Muscle layer of colon (tissue), 2 donors: ENCODE measurements around the gene GLIS1.

Experiments
- H3K27ac ChIP-seq: one replicate; pipeline ENCODE4 v1.7.0; 2013; ENCODE audit warnings: low read depth, mild to moderate bottlenecking, low read length, moderate library complexity
- H3K27me3 ChIP-seq, 2 donors: one replicate each; pipeline ENCODE4 v1.7.0; 2013; ENCODE audit warnings: low read length in 2 of 2, mild to moderate bottlenecking in 2 of 2; ENCODE audit not compliant: insufficient read depth in 2 of 2, control insufficient read depth in 1 of 2
- H3K36me3 ChIP-seq: one replicate; pipeline ENCODE4 v1.7.0; 2013; ENCODE audit warnings: mild to moderate bottlenecking, low read length; ENCODE audit not compliant: insufficient read depth
- H3K4me1 ChIP-seq: one replicate; pipeline ENCODE4 v1.7.0; 2013; ENCODE audit warnings: mild to moderate bottlenecking, low read length; ENCODE audit not compliant: insufficient read depth
- H3K4me3 ChIP-seq, 2 donors: one replicate each; pipeline ENCODE4 v1.7.0; 2013; ENCODE audit warnings: low read length in 2 of 2, low read depth in 1 of 2, mild to moderate bottlenecking in 1 of 2, moderate library complexity in 1 of 2
- H3K9ac ChIP-seq: one replicate; pipeline ENCODE4 v1.7.0; 2013; ENCODE audit warnings: low read length
- H3K9me3 ChIP-seq: one replicate; pipeline ENCODE4 v1.7.0; 2013; ENCODE audit warnings: mild to moderate bottlenecking, low read length
- donor health status: abdominal sarcoma.
- donor health status: Adenocarcinoma of cecum.

Gene GLIS1

DNA sequence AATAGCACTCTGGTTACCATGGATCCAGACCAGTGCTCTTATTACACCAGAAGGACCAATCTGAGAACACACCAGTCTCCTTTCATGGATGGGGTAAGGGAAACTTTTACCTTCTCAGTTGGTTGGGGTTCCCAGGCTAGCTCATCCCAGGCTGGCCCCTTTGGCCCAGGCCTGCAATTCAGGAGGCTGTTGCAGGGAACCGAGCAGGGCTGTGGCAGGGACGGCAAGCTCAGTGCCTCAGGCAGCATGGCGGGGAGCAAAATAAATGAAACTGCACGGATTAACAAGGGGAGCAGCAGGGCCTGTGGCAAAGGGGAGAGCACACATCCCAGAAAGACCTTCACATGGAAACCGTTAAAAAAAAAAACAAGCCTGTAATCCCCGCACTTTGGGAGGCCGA is 222.8 kb downstream of the GLIS1 start:
- Histone ChIP-seq H3K27ac (no peak overlapping the region), H3K9ac (no peak overlapping the region), H3K9me3 (no peaks in the 10 kb centered on the region), H3K27me3 (no peaks in the 10 kb centered on the region), H3K4me1 (peaks cover 11% of the 10 kb centered on the region), H3K36me3 (no peaks in the 10 kb centered on the region), H3K4me3 (no peak overlapping the region)

DNA sequence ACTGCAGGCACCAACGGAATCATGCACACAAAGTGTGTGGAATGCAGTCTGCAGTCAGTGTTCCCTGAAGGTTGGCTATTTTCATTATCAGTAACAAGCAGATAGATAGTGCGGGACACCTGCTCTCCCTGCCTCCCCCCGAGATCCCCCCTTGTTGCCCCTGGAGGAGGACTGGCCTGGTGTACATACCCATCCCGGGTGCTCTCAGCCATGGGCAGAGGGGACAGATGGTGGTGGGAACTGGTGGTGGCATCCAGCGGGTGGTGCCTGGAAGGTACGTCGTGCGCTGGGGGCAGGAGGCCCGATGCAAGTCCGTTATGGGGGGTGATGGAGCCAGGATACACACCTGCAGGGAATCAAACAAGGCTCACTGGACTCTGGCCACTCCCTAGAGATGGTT is 224.5 kb downstream of the GLIS1 start:
- Histone ChIP-seq H3K36me3 (no peaks in the 10 kb centered on the region), H3K27me3 (no peaks in the 10 kb centered on the region), H3K4me3 (no peak overlapping the region), H3K27ac (no peak overlapping the region), H3K4me1 (peaks cover 11% of the 10 kb centered on the region), H3K9ac (no peak overlapping the region), H3K9me3 (no peaks in the 10 kb centered on the region)

DNA sequence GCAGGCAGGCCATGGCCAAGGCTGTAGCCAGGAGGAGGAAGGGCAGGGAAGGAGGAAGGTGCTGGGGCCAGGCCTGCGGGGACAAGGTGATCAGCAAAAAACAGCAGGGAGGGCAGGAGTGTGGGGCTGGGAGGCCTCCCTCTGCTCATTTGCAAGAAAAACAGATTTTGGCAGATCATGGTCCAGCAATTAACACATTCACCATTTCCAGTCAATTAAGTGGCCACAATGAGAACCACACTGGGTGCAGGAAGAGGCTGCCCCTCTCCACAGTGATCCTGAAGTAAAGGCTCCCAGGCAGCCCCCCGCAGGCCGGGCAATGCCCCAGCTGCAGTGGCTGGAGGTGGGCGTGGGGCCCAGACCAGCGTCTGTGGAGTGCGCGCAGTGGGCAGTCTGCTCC is 225.1 kb downstream of the GLIS1 start:
- Histone ChIP-seq H3K9me3 (no peaks in the 10 kb centered on the region), H3K4me1 (peaks cover 11% of the 10 kb centered on the region), H3K27ac (no peak overlapping the region), H3K36me3 (no peaks in the 10 kb centered on the region), H3K4me3 (no peak overlapping the region), H3K27me3 (no peaks in the 10 kb centered on the region), H3K9ac (no peak overlapping the region)

DNA sequence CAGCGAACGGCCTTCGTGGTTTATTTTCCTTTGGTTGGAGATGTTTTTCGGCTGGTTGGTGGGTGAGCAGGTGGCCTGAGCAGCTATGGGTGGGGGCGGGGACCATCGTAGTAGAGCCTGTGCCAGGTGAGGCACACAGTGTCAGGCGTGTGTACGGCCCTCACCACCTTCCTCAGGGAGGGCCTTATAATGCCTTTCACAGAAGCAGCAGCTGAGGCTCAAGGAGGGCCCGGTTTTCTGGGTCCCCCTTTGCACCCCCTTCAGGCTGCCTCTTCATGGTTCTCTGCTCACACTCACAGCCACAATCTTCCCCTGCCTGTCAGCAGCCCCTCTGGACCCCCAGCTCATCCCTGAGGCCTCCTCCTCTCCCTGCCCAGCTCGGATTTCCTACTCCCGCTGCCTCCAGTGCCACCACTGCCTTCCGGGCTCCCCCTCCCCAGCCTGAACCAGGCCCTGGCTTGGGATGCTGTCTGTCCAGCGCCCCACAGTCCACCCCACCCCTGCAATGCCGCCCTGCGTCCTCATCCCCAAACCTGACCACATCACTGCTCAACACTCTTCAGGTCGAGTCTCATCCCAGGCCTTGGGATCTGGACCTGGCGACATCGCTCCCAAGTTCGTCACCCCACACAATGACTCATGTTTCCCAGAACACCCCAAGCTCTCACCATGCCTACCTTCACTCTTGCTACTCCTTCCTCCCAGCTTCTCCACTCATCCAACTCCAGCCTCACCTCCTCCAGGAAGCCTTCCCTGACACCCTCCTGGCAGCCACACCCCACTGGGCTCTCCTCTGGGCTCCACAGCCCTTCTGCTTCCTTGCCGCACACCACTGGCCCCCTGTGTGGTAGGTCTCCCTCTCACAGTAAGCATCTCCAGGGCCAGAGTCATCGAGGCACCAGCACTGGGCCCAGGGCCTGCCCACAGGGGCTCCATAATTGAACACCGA is 225.9 kb downstream of the GLIS1 start:
- Histone ChIP-seq H3K9me3 (no peaks in the 10 kb centered on the region), H3K9ac (no peak overlapping the region), H3K4me1 (peaks cover 11% of the 10 kb centered on the region), H3K4me3 (no peak overlapping the region), H3K27me3 (no peaks in the 10 kb centered on the region), H3K27ac (no peak overlapping the region), H3K36me3 (no peaks in the 10 kb centered on the region)

DNA sequence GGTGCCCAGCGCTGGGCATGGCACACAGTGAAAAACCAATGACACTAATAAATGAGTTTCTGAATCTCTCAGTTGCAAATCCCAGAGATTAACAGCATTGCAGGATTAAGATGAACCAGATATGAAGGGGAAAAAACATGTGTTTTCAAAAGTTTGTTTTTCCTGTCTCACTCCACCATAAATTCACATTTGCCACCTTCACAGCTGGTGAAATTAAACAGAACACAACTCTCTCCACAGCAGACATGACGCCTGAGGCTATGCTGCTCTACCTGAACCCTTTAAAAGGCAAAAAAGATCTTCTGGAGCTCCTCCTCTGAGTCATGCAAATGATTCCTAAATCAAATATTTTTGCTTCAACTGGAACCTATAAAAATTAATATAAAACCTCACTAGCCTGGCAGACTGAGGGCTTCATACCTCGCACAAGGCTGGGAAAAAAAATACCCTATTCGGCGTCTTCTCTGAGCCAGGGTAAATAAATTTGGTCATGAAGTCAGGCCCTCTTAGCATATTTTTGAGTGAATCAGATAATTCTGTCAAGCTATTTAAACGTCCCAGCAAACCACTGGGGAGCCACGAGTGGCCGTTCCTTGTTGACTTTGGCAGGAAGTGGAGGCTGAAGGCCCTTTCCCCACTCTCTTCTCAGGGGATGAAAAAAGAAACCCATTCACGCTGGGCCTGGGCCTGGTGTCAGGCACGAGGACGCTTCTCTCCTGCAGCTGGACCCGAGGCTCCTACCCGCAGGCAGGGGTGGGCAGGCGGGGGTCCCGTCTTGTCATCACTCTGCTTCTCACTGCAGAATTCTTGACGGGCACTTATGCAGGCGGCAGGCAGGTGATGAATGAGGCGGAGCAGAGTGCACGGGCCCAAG is 226.8 kb downstream of the GLIS1 start:
- no peaks in the 10 kb centered on the region for H3K36me3 ChIP-seq
- H3K27me3 ChIP-seq = no peaks in the 10 kb centered on the region

DNA sequence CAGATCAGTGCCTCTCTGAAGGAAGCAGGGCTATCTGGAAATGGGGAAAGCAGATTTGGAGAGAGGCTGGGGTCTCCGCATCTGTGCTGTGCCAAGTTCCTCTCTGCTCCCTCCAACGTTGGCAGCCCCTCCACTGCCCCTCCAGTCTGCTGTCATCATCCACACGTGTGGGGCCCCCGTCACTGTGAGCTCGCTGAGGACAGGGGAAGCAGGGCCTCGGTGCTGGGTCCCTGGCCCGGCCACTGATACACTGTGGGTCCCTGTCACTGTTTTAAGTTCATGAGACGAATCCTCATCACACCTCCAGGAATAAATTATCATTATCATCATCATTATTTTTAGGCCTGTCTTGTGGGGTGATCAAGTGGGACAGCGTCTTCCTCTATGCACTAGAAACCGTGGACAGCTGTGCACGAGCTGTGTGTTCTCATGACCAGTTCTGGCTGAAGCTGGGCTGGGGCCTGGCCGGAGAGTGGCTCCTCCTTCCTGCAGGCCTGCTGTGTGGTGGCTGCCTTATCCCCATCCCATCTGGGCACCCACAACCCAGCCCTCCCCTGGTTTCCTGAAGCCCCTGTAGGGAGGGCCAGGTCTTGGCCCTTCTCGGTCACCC is 227.5 kb downstream of the GLIS1 start:
- Histone ChIP-seq H3K27ac (no peak overlapping the region), H3K27me3 (no peaks in the 10 kb centered on the region), H3K9me3 (no peaks in the 10 kb centered on the region), H3K4me3 (no peak overlapping the region), H3K36me3 (no peaks in the 10 kb centered on the region), H3K4me1 (peaks cover 11% of the 10 kb centered on the region), H3K9ac (no peak overlapping the region)

More for the DNA sequence above, 226.8 kb downstream of the GLIS1 start:
- H3K4me3 ChIP-seq = no peak overlapping the region
- H3K27ac ChIP-seq = no peak overlapping the region
- no peaks in the 10 kb centered on the region for H3K9me3 ChIP-seq
- H3K4me1 ChIP-seq = peaks cover 11% of the 10 kb centered on the region
- no peak overlapping the region for H3K9ac ChIP-seq

DNA sequence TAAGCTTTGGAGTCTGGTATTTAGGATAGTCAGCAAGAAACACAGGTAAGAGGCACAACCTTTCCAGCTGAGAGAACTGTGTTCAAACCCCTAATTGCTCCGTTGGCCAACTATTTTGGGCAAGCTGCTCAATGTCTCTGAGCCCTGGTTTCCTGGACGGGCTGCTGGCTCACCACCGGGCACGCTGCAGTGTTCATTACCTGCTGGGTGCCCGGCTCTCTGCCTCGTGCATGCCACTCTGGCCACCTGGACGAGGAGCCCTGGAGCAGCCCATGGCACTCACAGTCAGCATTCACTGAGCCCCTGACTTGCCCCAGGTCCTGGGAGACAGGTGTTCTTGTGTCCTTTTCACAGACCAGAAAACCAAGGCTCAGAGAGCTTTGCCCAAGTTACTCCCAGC is 228.7 kb downstream of the GLIS1 start:
- Histone ChIP-seq H3K27me3 (no peaks in the 10 kb centered on the region), H3K36me3 (no peaks in the 10 kb centered on the region), H3K4me1 (peaks cover 11% of the 10 kb centered on the region), H3K4me3 (no peak overlapping the region), H3K9me3 (no peaks in the 10 kb centered on the region), H3K9ac (no peak overlapping the region), H3K27ac (no peak overlapping the region)

DNA sequence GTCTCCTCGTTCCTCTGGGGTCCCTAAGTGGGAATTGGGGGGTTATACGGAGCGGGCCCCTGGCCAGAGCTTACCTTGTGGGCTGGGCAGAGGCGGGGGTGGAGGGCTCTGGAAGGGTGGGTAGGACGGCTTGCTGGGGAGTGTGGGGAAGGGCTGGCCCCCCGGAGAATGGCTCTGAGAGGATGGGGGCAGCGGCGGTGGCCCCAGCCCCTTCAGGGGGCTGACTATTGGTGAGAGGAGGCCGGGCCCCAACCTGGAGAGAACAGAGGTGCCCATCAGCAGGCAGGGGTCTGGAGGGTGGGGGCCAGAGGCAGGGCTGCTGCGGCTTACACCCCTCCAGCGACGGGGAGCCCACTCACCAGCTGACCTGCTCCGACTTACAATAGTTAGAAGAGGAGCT is 229.2 kb downstream of the GLIS1 start:
- Histone ChIP-seq H3K9me3 (no peaks in the 10 kb centered on the region), H3K9ac (no peak overlapping the region), H3K4me3 (no peak overlapping the region), H3K27ac (no peak overlapping the region), H3K4me1 (peaks cover 11% of the 10 kb centered on the region), H3K36me3 (no peaks in the 10 kb centered on the region), H3K27me3 (no peaks in the 10 kb centered on the region)

DNA sequence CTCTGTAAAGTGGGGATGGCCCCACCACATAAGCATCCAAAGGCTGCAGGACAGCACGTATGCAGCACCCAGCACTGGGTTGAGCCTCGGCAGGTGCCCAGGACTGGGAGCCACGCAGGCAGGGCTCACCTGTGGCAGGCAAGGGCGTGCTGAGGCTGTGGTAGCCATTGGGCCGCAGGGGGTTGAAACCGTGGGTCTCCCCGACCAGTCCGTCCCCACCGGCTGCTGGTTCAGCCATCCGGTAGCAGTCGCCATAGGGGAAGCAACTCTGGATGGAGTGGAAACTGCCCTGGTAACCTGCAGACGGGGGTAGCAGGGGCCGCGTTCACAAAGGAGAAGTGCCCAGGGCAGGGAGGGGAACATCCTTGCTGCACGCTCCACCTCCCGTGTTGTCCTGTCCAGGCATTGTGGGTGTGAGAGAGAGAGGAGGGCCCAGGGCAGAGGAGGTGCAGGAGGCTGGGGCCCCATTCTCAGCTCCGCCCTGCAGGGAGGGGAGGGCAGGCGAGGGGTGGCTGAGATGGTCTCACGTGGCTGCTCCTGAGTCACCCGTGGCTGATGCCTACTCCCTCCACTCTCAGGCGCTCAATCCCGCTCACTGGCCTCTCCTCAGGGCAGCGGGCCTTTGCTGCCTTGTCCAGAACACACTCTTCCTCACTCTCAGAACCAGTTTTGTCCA is 229.8 kb downstream of the GLIS1 start:
- Histone ChIP-seq H3K27ac (no peak overlapping the region), H3K9me3 (no peaks in the 10 kb centered on the region), H3K36me3 (no peaks in the 10 kb centered on the region), H3K27me3 (no peaks in the 10 kb centered on the region), H3K4me3 (no peak overlapping the region), H3K4me1 (peaks cover 11% of the 10 kb centered on the region), H3K9ac (no peak overlapping the region)

DNA sequence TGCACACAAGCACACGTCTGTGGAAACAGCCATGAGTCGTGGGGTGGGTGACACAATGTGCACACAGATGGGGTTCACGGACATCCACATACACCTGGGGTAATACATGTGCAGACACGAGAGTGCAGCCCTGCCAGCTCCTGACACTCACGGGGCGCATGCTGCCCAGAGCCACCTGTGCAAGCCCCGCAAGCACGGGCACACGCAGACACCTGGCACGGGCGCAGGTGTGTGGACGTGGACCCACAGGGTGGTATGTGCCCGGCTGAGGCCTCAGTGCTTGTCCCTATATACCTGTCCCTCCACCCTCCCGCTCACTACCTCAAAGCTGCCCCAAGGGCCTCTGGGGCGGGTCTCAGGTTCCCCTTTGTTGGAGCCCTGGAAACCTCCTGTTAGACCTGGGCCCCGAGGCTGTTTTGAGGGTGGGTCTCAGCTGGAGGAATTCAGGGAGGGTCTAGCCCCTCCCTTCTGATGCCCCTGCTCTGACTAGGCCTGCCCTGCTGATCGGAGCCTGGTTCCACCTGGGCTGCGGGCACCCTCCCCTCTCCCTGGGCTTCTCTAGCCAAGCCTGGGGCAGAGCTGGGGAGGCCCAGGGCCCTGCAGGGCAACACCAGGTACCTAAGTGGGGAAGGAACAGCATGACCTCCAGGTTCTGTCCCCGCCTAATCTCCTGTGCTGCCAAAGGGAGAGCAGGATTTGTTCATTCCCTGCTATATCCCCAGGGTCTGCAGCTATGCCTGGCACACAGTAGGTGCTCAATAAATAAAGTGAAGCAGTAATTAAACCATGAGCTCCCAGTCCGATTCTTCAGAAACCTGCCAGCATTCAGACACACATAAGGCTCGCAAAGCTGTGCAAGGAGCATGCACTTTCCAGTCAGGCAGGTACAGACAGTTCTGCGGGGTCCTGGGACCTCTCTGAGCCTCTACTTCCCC is 230.6 kb downstream of the GLIS1 start:
- Histone ChIP-seq H3K27me3 (no peaks in the 10 kb centered on the region), H3K27ac (no peak overlapping the region)

More for the DNA sequence above, 230.6 kb downstream of the GLIS1 start:
- Histone ChIP-seq H3K9me3 (no peaks in the 10 kb centered on the region), H3K4me3 (no peak overlapping the region), H3K9ac (no peak overlapping the region), H3K4me1 (peaks cover 11% of the 10 kb centered on the region), H3K36me3 (no peaks in the 10 kb centered on the region)
